SK-N-SH (cell line): ENCODE results near the gene GRK2.
A peak's percentile ranks its signal among the peaks of the same experiment; 100 is the strongest.

Experiments
- CHD2 ChIP-seq: fragments of 150-350 bp; IDR thresholded peaks from 2 replicates; pipeline ENCODE4 v1.6.1; 2018; ENCODE audit warnings: low read length; ENCODE audit not compliant: partially characterized antibody
- CTCF ChIP-seq: fragments of 200-600 bp; sonication (generic); IDR thresholded peaks from 2 replicates; pipeline ENCODE4 v1.6.1; 2017; ENCODE audit warnings: antibody characterized with exemption, mild to moderate bottlenecking, moderate library complexity
- FOSL2 ChIP-seq: IDR thresholded peaks from 2 replicates; pipeline ENCODE4 v1.4.0; 2012; ENCODE audit warnings: low read depth, mild to moderate bottlenecking, moderate library complexity, borderline replicate concordance
- FOXJ3 ChIP-seq: sonication (generic); formaldehyde crosslinking; IDR thresholded peaks from 2 replicates; pipeline ENCODE4 v1.5.1; 2020; ENCODE audit warnings: mild to moderate bottlenecking, missing genetic modification reagents
- MAX ChIP-seq: IDR thresholded peaks from 2 replicates; pipeline ENCODE4 v1.4.0; 2012; ENCODE audit warnings: low read depth
- RAD21 ChIP-seq: IDR thresholded peaks from 2 replicates; pipeline ENCODE4 v1.6.1; 2012; ENCODE audit warnings: mild to moderate bottlenecking, low read length
- USF2 ChIP-seq: fragments of 150-350 bp; IDR thresholded peaks from 2 replicates; pipeline ENCODE4 v1.6.1; 2017; ENCODE audit warnings: antibody characterized with exemption, low read length, low read depth, borderline replicate concordance

- TF ChIP-seq CTCF, result peak; percentile 48
- TF ChIP-seq CHD2, result no peak
- no peak for TF ChIP-seq USF2
- no peak for TF ChIP-seq FOXJ3 (CRISPR knock-in tag)
- TF ChIP-seq RAD21, result no peak
- TF ChIP-seq MAX, result no peak
- TF ChIP-seq FOSL2, result no peak
Observed at GRCh38 chr11:67261640-67261945, 4.7 kb upstream of the GRK2 start.
